Tibial artery (tissue), 4 donors: Measurements from ENCODE around the gene OSCP1.

ENCODE experiments used
- DNase-seq, 2 donors: peaks; one replicate each; pipeline ENCODE4 v3.0.0-alpha.2; 2019
- H3K27ac ChIP-seq, 2 donors: fragments of 200-600 bp; sonication (generic) in 1 of 2; 1 replicate in 1 of 2; 2 replicates in 1 of 2; pipeline ENCODE4 v1.5.1; 2018 to 2019; ENCODE audit warnings: mild to moderate bottlenecking in 1 of 2
- H3K27me3 ChIP-seq, 2 donors: fragments of 200-600 bp; sonication (generic) in 1 of 2; one replicate each; pipeline versions ENCODE4 v1.5.1 to v1.6.0; 2016 to 2019
- H3K36me3 ChIP-seq, 3 donors: fragments of 200-600 bp; sonication (generic) in 2 of 3; one replicate each; pipeline ENCODE4 v1.5.1; 2016 to 2019; ENCODE audit warnings: mild to moderate bottlenecking in 2 of 3
- H3K4me1 ChIP-seq, 4 donors: fragments of 200-600 bp; sonication (generic) in 2 of 4; 1 replicate in 3 of 4; 2 replicates in 1 of 4; pipeline ENCODE4 v1.5.1; 2016 to 2019
- H3K4me3 ChIP-seq, 2 donors: fragments of 200-600 bp; sonication (generic) in 1 of 2; 1 replicate in 1 of 2; 2 replicates in 1 of 2; pipeline ENCODE4 v1.5.1; 2018 to 2019; ENCODE audit warnings: mild to moderate bottlenecking in 2 of 2
- H3K9me3 ChIP-seq, 3 donors: fragments of 200-600 bp; sonication (generic) in 1 of 3; one replicate each; pipeline ENCODE4 v1.5.1; 2016 to 2019
- intact Hi-C: fragments of 100-400 bp; cut with DNase I; formaldehyde crosslinking; loops from one replicate; pipeline ENCODE4 v1.15.0; 2023; ENCODE audit warnings: low total_unique reads
- TF ChIP-seq, protein P1 (sequence below), 2 experiments: fragments of 200-600 bp in 1 of 2; fragments of 450-650 bp in 1 of 2; IDR thresholded peaks; one replicate each; pipeline ENCODE4 v1.5.1; 2017 to 2019; ENCODE audit warnings: antibody characterized with exemption in 2 of 2, mild to moderate bottlenecking in 1 of 2, moderate library complexity in 1 of 2

OSCP1 gene

DNA sequence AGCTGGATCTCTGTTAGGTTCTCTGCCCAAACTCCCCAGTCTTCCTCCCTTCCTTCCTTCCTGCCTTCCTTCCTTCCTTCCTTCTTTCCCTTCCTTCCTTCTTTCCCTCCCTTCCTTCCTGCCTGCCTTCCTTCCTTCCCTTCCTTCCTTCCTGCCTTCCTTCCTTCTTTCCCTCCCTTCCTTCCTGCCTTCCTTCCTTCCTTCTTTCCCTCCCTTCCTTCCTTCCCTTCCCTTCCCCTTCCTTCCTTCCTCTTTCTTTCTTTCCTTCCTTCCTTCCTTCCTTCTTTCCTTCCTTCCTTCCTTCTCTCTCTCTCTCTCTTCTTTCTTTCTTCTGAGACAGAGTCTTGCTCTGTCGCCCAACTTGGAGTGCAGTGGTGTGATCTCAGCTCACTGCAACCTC is 43.8 kb downstream of the OSCP1 start:
- no peak for DNase-seq

DNA sequence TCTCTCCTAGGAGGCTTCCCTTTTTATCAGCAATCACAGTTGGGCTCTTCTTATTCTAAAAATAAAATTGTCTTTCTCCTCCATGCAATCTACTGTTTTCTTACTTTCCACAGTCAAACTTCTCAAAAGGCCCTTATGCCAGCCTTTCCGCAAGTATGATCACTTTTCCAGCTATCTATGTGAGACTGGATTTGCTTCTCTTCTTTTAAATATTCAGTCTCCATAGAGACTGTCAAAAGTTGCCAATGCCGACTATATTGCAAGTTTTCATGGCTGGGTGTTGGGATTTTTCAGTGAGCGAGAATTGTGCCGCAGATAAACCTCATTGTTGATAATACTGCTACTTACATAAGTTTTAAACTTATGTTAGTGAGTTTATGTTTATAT is 47.8 kb downstream of the OSCP1 start:
- Histone ChIP-seq H3K4me3 (no peak overlapping the region), H3K9me3 (no peaks in the 10 kb centered on the region), H3K27ac (no peak overlapping the region), H3K36me3 (no peaks in the 10 kb centered on the region), H3K27me3 (no peaks in the 10 kb centered on the region), H3K4me1 (peaks cover 0 to 5% (median 0%) of the 10 kb centered on the region in 4 donors)
- TF ChIP-seq, protein P1, sequence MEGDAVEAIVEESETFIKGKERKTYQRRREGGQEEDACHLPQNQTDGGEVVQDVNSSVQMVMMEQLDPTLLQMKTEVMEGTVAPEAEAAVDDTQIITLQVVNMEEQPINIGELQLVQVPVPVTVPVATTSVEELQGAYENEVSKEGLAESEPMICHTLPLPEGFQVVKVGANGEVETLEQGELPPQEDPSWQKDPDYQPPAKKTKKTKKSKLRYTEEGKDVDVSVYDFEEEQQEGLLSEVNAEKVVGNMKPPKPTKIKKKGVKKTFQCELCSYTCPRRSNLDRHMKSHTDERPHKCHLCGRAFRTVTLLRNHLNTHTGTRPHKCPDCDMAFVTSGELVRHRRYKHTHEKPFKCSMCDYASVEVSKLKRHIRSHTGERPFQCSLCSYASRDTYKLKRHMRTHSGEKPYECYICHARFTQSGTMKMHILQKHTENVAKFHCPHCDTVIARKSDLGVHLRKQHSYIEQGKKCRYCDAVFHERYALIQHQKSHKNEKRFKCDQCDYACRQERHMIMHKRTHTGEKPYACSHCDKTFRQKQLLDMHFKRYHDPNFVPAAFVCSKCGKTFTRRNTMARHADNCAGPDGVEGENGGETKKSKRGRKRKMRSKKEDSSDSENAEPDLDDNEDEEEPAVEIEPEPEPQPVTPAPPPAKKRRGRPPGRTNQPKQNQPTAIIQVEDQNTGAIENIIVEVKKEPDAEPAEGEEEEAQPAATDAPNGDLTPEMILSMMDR (IDR thresholded peaks at IDR 0.05) = no peak
- no peak for DNase-seq
- intact Hi-C loops = no loop called here

More for the DNA sequence above, 43.8 kb downstream of the OSCP1 start:
- H3K27ac ChIP-seq = no peak overlapping the region
- TF ChIP-seq, protein P1 (IDR thresholded peaks at IDR 0.05) = no peak
- H3K4me1 ChIP-seq = peaks cover 0 to 3% (median 0%) of the 10 kb centered on the region in 4 donors
- no peaks in the 10 kb centered on the region for H3K9me3 ChIP-seq
- H3K4me3 ChIP-seq = no peak overlapping the region
- intact Hi-C loops = no loop called here
- H3K27me3 ChIP-seq = no peaks in the 10 kb centered on the region
- no peaks in the 10 kb centered on the region for H3K36me3 ChIP-seq

DNA sequence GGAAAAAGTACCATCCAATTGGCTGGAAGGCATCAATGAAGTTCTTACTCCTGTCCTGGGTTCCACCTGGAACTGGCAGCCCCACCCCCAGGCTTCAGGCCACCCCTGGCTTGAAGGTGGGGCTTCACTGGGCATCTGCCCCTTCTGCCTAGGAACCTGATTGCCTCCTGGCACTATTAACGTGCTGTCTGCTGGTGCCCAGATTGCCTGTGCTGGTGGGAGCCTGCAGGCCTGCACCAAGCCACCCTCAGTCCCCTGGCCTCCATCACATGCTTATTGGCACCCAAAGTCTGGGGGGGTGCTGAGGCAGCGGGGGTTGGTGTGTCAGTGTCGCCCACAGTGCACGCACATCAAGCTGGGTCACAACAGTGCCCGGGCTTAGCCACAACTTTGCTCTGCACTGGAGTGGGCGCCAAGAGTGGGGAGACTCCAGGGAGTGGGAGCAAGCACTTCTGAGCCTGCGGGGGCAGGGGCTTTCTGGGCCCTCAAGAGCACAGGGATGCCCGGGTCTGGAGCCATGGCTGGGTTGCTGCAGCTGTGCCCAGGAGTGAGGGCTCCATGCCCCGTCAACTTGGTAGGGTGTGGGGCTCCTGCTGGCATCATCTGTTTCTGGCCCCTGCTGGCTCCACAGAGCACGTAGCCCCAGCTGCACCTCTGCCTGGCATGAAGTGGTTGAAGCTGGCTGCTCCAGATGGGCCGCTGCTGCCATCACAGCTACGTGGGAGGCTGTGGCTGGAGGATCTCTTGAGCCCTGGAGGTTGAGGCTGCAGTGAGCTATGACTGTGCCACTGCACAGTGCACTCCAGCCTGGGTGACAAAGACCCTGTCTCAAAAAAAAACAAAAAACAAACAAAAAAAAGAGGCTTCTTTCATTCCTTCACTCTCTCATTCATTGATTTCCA is 48.4 kb downstream of the OSCP1 start:
- Histone ChIP-seq H3K27ac (peak overlapping the region; percentile 16 to 41), H3K4me1 (peaks cover 0 to 7% (median 2%) of the 10 kb centered on the region in 4 donors), H3K9me3 (no peaks in the 10 kb centered on the region), H3K27me3 (no peaks in the 10 kb centered on the region), H3K4me3 (peak overlapping the region; percentile 20 to 30), H3K36me3 (no peaks in the 10 kb centered on the region)
- TF ChIP-seq, protein P1 (IDR thresholded peaks at IDR 0.05) = no peak
- no peak for DNase-seq
- intact Hi-C loops = no loop called here

DNA sequence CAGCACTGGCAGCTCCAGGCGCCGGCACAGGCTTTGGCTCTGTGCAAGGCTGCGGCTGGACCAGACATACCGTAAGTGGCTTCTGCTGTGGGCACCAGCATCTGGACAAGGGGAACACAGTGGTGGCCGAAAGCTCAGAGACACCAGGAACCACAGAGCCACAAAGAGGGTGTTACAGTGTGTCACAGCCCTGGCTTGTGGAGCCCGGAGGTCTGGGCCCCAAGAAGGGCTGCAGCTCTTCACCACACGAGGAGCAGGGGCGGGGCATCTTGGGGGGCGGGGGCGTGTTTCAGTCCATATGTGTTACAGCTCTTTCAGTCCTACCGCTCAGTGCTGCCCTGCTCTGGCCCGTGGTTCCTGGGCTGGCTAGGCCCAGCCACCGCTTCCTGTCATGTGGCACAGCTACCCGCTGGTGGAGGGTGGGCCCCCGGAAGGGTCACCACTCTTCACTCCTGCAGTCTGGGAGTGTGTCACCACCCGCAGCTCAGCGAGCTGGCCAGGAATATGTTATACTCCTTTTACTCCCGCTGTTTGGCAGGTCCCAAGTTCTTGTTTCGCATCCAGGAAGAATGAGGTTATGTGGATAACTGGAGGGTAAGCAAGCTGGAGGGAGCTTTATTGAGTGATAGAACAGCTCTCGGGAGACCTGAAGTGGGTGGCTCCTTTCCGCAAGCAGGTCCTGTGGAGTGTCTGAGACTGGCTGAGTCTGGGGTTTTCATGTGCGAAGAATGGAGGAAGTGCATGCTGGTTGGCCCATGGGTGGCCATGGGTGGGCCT is 49.2 kb downstream of the OSCP1 start:
- peaks cover 0 to 16% (median 9%) of the 10 kb centered on the region in 4 donors for H3K4me1 ChIP-seq
- TF ChIP-seq, protein P1 (IDR thresholded peaks at IDR 0.05) = no peak
- peak; percentile 82 to 89 for DNase-seq
- no peaks in the 10 kb centered on the region for H3K36me3 ChIP-seq
- H3K27ac ChIP-seq = peak overlapping the region; percentile 16 to 41
- peak overlapping the region; percentile 20 to 30 for H3K4me3 ChIP-seq
- intact Hi-C loops = no loop called here
- H3K9me3 ChIP-seq = no peaks in the 10 kb centered on the region
- no peaks in the 10 kb centered on the region for H3K27me3 ChIP-seq

DNA sequence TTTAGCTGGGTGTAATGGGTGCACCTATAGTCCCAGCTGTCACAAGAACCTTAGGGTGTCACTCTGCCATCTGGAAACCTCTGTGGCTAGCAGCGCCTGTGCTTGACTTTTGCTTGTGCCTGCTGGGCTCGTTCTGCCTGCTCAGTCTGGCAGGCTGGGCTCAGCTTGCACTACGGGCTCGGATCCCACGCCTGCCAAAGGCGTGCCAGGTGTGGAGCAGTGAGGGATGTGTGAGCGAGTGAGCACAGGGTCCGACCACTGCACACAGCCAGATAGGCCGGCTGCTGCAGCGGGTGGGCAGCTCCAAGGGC is 49.8 kb downstream of the OSCP1 start:
- peak overlapping the region; percentile 20 to 30 for H3K4me3 ChIP-seq
- H3K4me1 ChIP-seq = peaks cover 0 to 20% (median 11%) of the 10 kb centered on the region in 4 donors
- TF ChIP-seq, protein P1 (IDR thresholded peaks at IDR 0.05) = no peak
- no peaks in the 10 kb centered on the region for H3K27me3 ChIP-seq
- no peaks in the 10 kb centered on the region for H3K9me3 ChIP-seq
- H3K36me3 ChIP-seq = no peaks in the 10 kb centered on the region
- peak overlapping the region in 1 of 2 donors; percentile 41 for H3K27ac ChIP-seq
- DNase-seq = no peak
- intact Hi-C loops = no loop called here
